Measurements from ENCODE around the gene ITGBL1. TPM values are rescaled to one million over a fixed set of nuclear protein-coding genes. Genes with fewer than 3 reads are reported as not detected.
A peak's percentile ranks its signal among the peaks of the same experiment; 100 is the strongest.

ITGBL1 gene
- total RNA-seq, 1 experiment from 2014 or later, result not detected

GRCh38 chr13:101545521-101545920 is 93.0 kb downstream of the ITGBL1 start:
- Mint-ChIP-seq H3K4me3 (ENCODE audit: unreplicated experiment) (no peak overlapping the region), H3K27me3 (ENCODE audit: insufficient read depth, unreplicated experiment) (no peaks in the 10 kb centered on the region), H3K36me3 (ENCODE audit: insufficient read depth, unreplicated experiment) (no peaks in the 10 kb centered on the region), H3K9me3 (ENCODE audit: unreplicated experiment) (no peaks in the 10 kb centered on the region), H3K27ac (ENCODE audit: low read depth, unreplicated experiment) (no peak overlapping the region), H3K4me1 (ENCODE audit: insufficient read depth, unreplicated experiment) (no peaks in the 10 kb centered on the region)
- POLR2A ChIA-PET, result interaction anchor here (1.0 kb wide), 1 partner anchor 8 kb away, joined by 3 read pairs; no protein-coding TSS in a partner anchor
- DNase-seq (ENCODE audit: unreplicated experiment), result no peak
- BruUV-seq (replicated peaks), result no TSS peak
- intact Hi-C loops (cut with micrococcal nuclease), result no loop called here
- TF ChIP-seq CTCF (IDR thresholded peaks at IDR 0.05; ENCODE audit: unreplicated experiment), result no peak
- CTCF ChIA-PET, result interaction anchor here (0.6 kb wide), 3 partner anchors 222 to 584 kb away, joined by 3 to 4 read pairs (median 3); no protein-coding TSS in a partner anchor

GRCh38 chr13:101552286-101552685 is 99.8 kb downstream of the ITGBL1 start:
- BruUV-seq (replicated peaks), result no TSS peak
- Mint-ChIP-seq H3K27me3 (ENCODE audit: insufficient read depth, unreplicated experiment) (no peaks in the 10 kb centered on the region), H3K4me1 (ENCODE audit: insufficient read depth, unreplicated experiment) (peaks cover 9% of the 10 kb centered on the region), H3K36me3 (ENCODE audit: insufficient read depth, unreplicated experiment) (no peaks in the 10 kb centered on the region), H3K4me3 (ENCODE audit: unreplicated experiment) (no peak overlapping the region), H3K27ac (ENCODE audit: low read depth, unreplicated experiment) (no peak overlapping the region), H3K9me3 (ENCODE audit: unreplicated experiment) (no peaks in the 10 kb centered on the region)
- DNase-seq (ENCODE audit: unreplicated experiment), result no peak
- no peak for TF ChIP-seq CTCF (IDR thresholded peaks at IDR 0.05; ENCODE audit: unreplicated experiment)
- ChIA-PET POLR2A (interaction anchor here (0.6 kb wide), 1 partner anchor 10 kb away, joined by 3 read pairs; no protein-coding TSS in a partner anchor), CTCF (interaction anchor here (1.6 kb wide), 1 partner anchor 13 kb away, joined by 4 read pairs; no protein-coding TSS in a partner anchor)
- intact Hi-C loops (cut with micrococcal nuclease), result no loop called here

- intact Hi-C loops (cut with micrococcal nuclease), result no loop called here
- Mint-ChIP-seq H3K36me3 (ENCODE audit: insufficient read depth, unreplicated experiment) (no peaks in the 10 kb centered on the region), H3K27me3 (ENCODE audit: insufficient read depth, unreplicated experiment) (no peaks in the 10 kb centered on the region), H3K4me1 (ENCODE audit: insufficient read depth, unreplicated experiment) (peaks cover 9% of the 10 kb centered on the region), H3K4me3 (ENCODE audit: unreplicated experiment) (no peak overlapping the region), H3K9me3 (ENCODE audit: unreplicated experiment) (no peaks in the 10 kb centered on the region), H3K27ac (ENCODE audit: low read depth, unreplicated experiment) (no peak overlapping the region)
- ChIA-PET POLR2A (no interaction called here), CTCF (interaction anchor here (1.6 kb wide), 1 partner anchor 12 kb away, joined by 4 read pairs; no protein-coding TSS in a partner anchor)
- TF ChIP-seq CTCF (IDR thresholded peaks at IDR 0.05; ENCODE audit: unreplicated experiment), result no peak
- no peak for DNase-seq (ENCODE audit: unreplicated experiment)
- BruUV-seq (replicated peaks), result no TSS peak
These were observed 100.3 kb downstream of the ITGBL1 start for GRCh38 chr13:101552786-101553185.

GRCh38 chr13:101554420-101555125 is 102.1 kb downstream of the ITGBL1 start:
- POLR2A ChIA-PET, result interaction anchor here (1.3 kb wide), 1 partner anchor 9 kb away, joined by 3 read pairs; no protein-coding TSS in a partner anchor
- Mint-ChIP-seq H3K27me3 (ENCODE audit: insufficient read depth, unreplicated experiment) (no peaks in the 10 kb centered on the region), H3K4me1 (ENCODE audit: insufficient read depth, unreplicated experiment) (peaks cover 9% of the 10 kb centered on the region), H3K9me3 (ENCODE audit: unreplicated experiment) (no peaks in the 10 kb centered on the region), H3K4me3 (ENCODE audit: unreplicated experiment) (no peak overlapping the region), H3K36me3 (ENCODE audit: insufficient read depth, unreplicated experiment) (no peaks in the 10 kb centered on the region), H3K27ac (ENCODE audit: low read depth, unreplicated experiment) (no peak overlapping the region)
- no TSS peak for BruUV-seq (replicated peaks)
- TF ChIP-seq CTCF (IDR thresholded peaks at IDR 0.05; ENCODE audit: unreplicated experiment), result no peak
- intact Hi-C loops (cut with micrococcal nuclease), result no loop called here
- DNase-seq (ENCODE audit: unreplicated experiment), result peak; percentile 15
- CTCF ChIA-PET, result interaction anchor here (0.7 to 1.0 kb wide), 2 partner anchors 44 to 67 kb away, joined by 3 to 4 read pairs; no protein-coding TSS in a partner anchor
